Islet precursor cell (in vitro differentiated cells): Measurements from ENCODE around the gene EIF3J.

Experiments used
- DNase-seq: peaks from one replicate; pipeline ENCODE4 v3.0.0-alpha.2; 2018

Gene EIF3J

GRCh38 chr15:44595656-44596510, 58.9 kb downstream of the EIF3J start:
- no peak for DNase-seq

DNA sequence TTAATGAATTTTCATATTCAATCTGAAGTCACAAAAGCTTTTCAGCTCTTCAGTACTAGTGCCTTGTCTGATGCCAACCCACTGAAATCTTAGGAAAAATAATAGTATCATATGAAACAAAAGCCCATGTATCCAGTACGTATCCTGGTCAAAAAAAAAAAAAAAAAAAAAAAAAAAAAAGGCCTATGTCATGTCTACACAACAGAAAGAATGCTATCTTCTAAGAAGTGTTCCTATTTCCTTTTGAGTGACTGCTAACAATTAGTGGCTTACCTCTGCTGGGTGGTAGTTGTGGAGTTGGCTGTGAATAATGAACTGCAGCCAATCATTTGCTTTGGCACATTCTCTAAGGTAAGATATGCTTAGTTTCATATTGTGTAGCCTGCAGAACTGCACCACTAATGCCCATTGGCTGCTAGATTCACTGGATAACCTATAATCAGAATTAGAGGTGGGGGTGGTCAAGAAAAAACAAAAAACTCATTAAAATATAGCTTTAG, 59.6 kb downstream of the EIF3J start:
- no peak for DNase-seq

DNA sequence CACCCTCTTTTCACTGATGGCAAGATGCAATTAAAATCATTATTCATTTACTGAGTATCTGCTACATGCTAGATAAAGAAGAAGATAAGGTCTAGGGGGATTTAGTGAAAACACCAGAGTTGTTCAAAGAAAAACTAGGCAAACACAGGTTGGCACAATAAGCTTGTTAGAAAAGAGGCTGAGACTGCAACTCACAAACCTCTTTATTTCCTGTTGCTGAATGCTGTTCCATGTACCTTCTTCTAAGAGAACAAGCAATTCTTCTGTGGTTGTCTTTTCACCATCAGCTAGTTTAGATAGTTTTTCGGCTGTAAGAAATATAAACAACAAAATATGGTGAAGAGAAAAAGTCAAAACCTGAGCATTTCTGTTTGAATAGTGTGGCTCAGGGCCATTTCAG, 61.1 kb downstream of the EIF3J start:
- no peak for DNase-seq

GRCh38 chr15:44598892-44599291, 61.9 kb downstream of the EIF3J start:
- no peak for DNase-seq

DNA sequence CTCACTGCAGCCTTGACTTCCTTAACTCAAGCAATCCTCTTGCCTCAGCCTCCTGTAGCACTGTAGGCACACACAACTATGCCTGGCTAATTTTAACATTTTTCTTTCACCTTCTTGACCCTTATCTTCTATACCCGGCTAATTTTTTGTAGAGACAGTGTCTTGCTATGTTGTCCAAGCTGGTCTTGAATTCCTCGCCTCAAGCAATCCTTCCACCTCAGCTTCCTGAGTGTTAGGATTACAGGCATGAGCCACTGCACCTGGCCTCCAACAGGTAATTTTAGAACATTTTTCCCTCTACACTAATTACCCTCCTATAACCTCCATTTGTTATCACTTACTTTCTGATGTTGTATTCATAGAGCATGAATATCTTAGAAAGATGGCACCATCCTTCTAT, 66.2 kb downstream of the EIF3J start:
- DNase-seq = no peak

DNA sequence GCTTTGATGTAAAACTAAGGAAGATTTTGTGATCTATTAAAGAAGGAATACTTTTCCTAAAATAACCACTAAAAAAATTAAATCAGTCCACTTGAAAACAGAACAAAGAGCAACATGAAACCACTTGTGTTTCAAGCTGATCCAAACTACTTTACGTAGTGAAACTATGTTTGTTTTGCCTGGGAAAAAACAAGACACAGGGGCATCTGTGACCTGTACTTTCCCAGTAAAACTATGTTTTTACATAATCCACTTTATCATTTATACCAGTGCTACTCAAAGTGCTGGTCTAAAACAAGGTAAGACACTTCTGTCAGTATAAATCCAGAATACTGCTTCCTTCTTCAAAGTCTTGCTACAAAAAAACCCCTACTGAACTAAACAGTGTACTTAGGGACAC, 69.8 kb downstream of the EIF3J start:
- no peak for DNase-seq
